Measurements from ENCODE around the gene FBXO39. TPM values are rescaled to one million over a fixed set of nuclear protein-coding genes. Genes with fewer than 3 reads are reported as not detected.

FBXO39 gene
- polyA plus RNA-seq, 3 donors, result 0.12 TPM; not detected in 2

GRCh38 chr17:6830383-6830986 is 54.5 kb downstream of the FBXO39 start:
- intact Hi-C loops (cut with micrococcal nuclease), result no loop called here
- no peak overlapping the region for H3K4me3 ChIP-seq (replicated peaks in 1 of 3; ENCODE audit: low read depth in 2 of 3, low read length in 3 of 3)
- peaks cover 37 to 45% (median 44%) of the 10 kb centered on the region in 3 donors for H3K27me3 Mint-ChIP-seq (ENCODE audit: low read depth in 3 of 3)
- H3K36me3 ChIP-seq (replicated peaks in 1 of 2; ENCODE audit: control insufficient read depth in 1 of 2, insufficient read depth in 2 of 2, low read length in 2 of 2), result no peaks in the 10 kb centered on the region
- H3K4me1 Mint-ChIP-seq, result peaks cover 17% of the 10 kb centered on the region
- no peaks in the 10 kb centered on the region for H3K9me3 ChIP-seq (replicated peaks in 1 of 2; ENCODE audit: control insufficient read depth in 1 of 2, insufficient read depth in 1 of 2, low read length in 2 of 2)
- no peaks in the 10 kb centered on the region for H4K20me1 ChIP-seq (ENCODE audit: insufficient read depth, low read length)
- peaks cover 0 to 5% (median 2%) of the 10 kb centered on the region in 7 donors for H3K9me3 Mint-ChIP-seq
- H3K27ac Mint-ChIP-seq, result peak overlapping the region in 4 of 7 donors; percentile 87 to 93 (median 90)
- WGBS (ENCODE audit: insufficient coverage), result 100% methylated on average over 1 of the region's 7 CpGs
- H3K27ac ChIP-seq (ENCODE audit: low read depth in 1 of 2, low read length in 2 of 2), result no peak overlapping the region
- H3K4me2 ChIP-seq (replicated peaks; ENCODE audit: extremely low read depth, low read length, poor library complexity, severe bottlenecking), result no peak overlapping the region
- H3K4me3 Mint-ChIP-seq, result peak overlapping the region in 1 of 2 donors; percentile 95
- H3K9ac ChIP-seq (ENCODE audit: insufficient read depth, low read length, poor library complexity, severe bottlenecking), result no peak overlapping the region
- H2AFZ ChIP-seq (ENCODE audit: insufficient read depth, low read depth, low read length, poor library complexity, severe bottlenecking), result no peak overlapping the region
- H3K36me3 Mint-ChIP-seq, result no peaks in the 10 kb centered on the region
- peaks cover 35 to 50% of the 10 kb centered on the region in 2 donors for H3K27me3 ChIP-seq (ENCODE audit: control insufficient read depth in 2 of 2, insufficient read depth in 2 of 2, low read length in 2 of 2)
- no peaks in the 10 kb centered on the region for H3K79me2 ChIP-seq (ENCODE audit: insufficient read depth, low read length)
- no peak for TF ChIP-seq CTCF (IDR thresholded peaks at IDR 0.05)
- no peak for DNase-seq
- peaks cover 13 to 15% of the 10 kb centered on the region in 2 donors for H3K4me1 ChIP-seq (ENCODE audit: control insufficient read depth in 1 of 2, insufficient read depth in 2 of 2, low read length in 2 of 2)

- 2% methylated on average over 25 of the region's 35 CpGs for whole genome bisulfite sequencing (ENCODE audit: insufficient coverage)
- peaks cover 13 to 15% of the 10 kb centered on the region in 2 donors for H3K4me1 ChIP-seq (ENCODE audit: control insufficient read depth in 1 of 2, insufficient read depth in 2 of 2, low read length in 2 of 2)
These were observed 55.7 kb downstream of the FBXO39 start, which contains the start of gene TEKT1 for GRCh38 chr17:6831661-6832263. TEKT1 (minus strand) TSS chr17:6831729; CDS start chr17:6830376, 1,353 bp downstream.

More at GRCh38 chr17:6831661-6832263, 55.7 kb downstream of the FBXO39 start, which contains the start of gene TEKT1:
- H3K4me3 Mint-ChIP-seq, result peak within 1 kb of the TSS; percentile 82 to 95
- no peaks in the 10 kb centered on the region for H3K9me3 ChIP-seq (replicated peaks in 1 of 2; ENCODE audit: control insufficient read depth in 1 of 2, insufficient read depth in 1 of 2, low read length in 2 of 2)
- H3K9me3 Mint-ChIP-seq, result peaks cover 0 to 4% (median 2%) of the 10 kb centered on the region in 7 donors
- no peaks in the 10 kb centered on the region for H3K79me2 ChIP-seq (ENCODE audit: insufficient read depth, low read length)
- TF ChIP-seq CTCF (IDR thresholded peaks at IDR 0.05), result no peak
- peak; percentile 80 to 92 (median 90) for DNase-seq
- no peaks in the 10 kb centered on the region for H3K36me3 ChIP-seq (replicated peaks in 1 of 2; ENCODE audit: control insufficient read depth in 1 of 2, insufficient read depth in 2 of 2, low read length in 2 of 2)
- H3K4me1 Mint-ChIP-seq, result peaks cover 17% of the 10 kb centered on the region
- peak within 1 kb of the TSS; percentile 58 for H3K4me2 ChIP-seq (replicated peaks; ENCODE audit: extremely low read depth, low read length, poor library complexity, severe bottlenecking)
- peak within 1 kb of the TSS; percentile 64 for H2AFZ ChIP-seq (ENCODE audit: insufficient read depth, low read depth, low read length, poor library complexity, severe bottlenecking)
- no peaks in the 10 kb centered on the region for H4K20me1 ChIP-seq (ENCODE audit: insufficient read depth, low read length)
- peak within 1 kb of the TSS; percentile 18 to 65 (median 38) for H3K4me3 ChIP-seq (replicated peaks in 1 of 3; ENCODE audit: low read depth in 2 of 3, low read length in 3 of 3)
- H3K27me3 Mint-ChIP-seq (ENCODE audit: low read depth in 3 of 3), result peaks cover 39 to 49% (median 47%) of the 10 kb centered on the region in 3 donors
- H3K27me3 ChIP-seq (ENCODE audit: control insufficient read depth in 2 of 2, insufficient read depth in 2 of 2, low read length in 2 of 2), result peaks cover 39 to 57% of the 10 kb centered on the region in 2 donors
- peak within 1 kb of the TSS; percentile 10 for H3K9ac ChIP-seq (ENCODE audit: insufficient read depth, low read length, poor library complexity, severe bottlenecking)
- H3K27ac ChIP-seq (ENCODE audit: low read depth in 1 of 2, low read length in 2 of 2), result no peak within 1 kb of the TSS
- intact Hi-C loops (cut with micrococcal nuclease), result no loop called here
- H3K27ac Mint-ChIP-seq, result peak within 1 kb of the TSS in 6 of 7 donors; percentile 75 to 94 (median 90)
- H3K36me3 Mint-ChIP-seq, result no peaks in the 10 kb centered on the region

Small RNAs within 50 kb of the gene (small RNA-seq; reads per million reads assigned to genes)
- gene AC004706.2 (ENCODE audit: insufficient read length, low read depth), result not detected

Other genes with a start within 250 kb of the FBXO39 start
- under 1 TPM in 1 of 3 donors, not detected in 2; 0.29 TPM for gene PITPNM3, start 219.7 kb upstream of the FBXO39 start, polyA plus RNA-seq
- 1 to 10 TPM; 1.7 to 6.6 (median 3.5) TPM for gene KIAA0753, start 135.5 kb upstream of the FBXO39 start, polyA plus RNA-seq
- 100 to 1,000 TPM in 2 of 3 donors, 10 to 100 TPM in 1; 88.8 to 357 (median 319) TPM for gene TXNDC17, start 135.2 kb upstream of the FBXO39 start, polyA plus RNA-seq
- 10 to 100 TPM in 2 of 3 donors, 1 to 10 TPM in 1; 6.8 to 38.2 (median 33.6) TPM for gene MED31, start 124.6 kb upstream of the FBXO39 start, polyA plus RNA-seq
- gene C17orf100, start 124.5 kb upstream of the FBXO39 start, polyA plus RNA-seq, result 1 to 10 TPM in 2 of 3 donors, under 1 TPM in 1; 0.51 to 1.8 (median 1.2) TPM
- not detected for gene SLC13A5, start 62.8 kb upstream of the FBXO39 start, polyA plus RNA-seq
- 10 to 100 TPM; 28.4 to 45.9 (median 31.9) TPM for gene XAF1, start 20.2 kb upstream of the FBXO39 start, polyA plus RNA-seq
- not detected for gene TEKT1, start 55.5 kb downstream of the FBXO39 start, polyA plus RNA-seq
- 1 to 10 TPM in 1 of 3 donors, under 1 TPM in 1, not detected in 1; 0.29 to 1.2 TPM for gene ALOX12, start 219.8 kb downstream of the FBXO39 start, polyA plus RNA-seq
- gene RNASEK, start 236.4 kb downstream of the FBXO39 start, polyA plus RNA-seq, result 1,000 to 10,000 TPM in 2 of 3 donors, 100 to 1,000 TPM in 1; 724 to 1,383 (median 1,057) TPM
- under 1 TPM in 1 of 3 donors, not detected in 2; 0.06 TPM for gene BCL6B, start 246.8 kb downstream of the FBXO39 start, polyA plus RNA-seq